HCT116 (cell line): ENCODE measurements around the gene MMD. TPM values are rescaled to one million over a fixed set of nuclear protein-coding genes. Genes with fewer than 3 reads are reported as not detected.

Experiments used
- ATAC-seq: fragments of 200-7000 bp; cut with Tn5 transposase; 2 replicates; pipeline ENCODE4 v1.9.1; 2020; ENCODE audit warnings: mild to moderate bottlenecking, moderate library complexity
- BruUV-seq: library from RNA; stranded (reverse); fragments of 400-500 nt; replicated peaks from 2 replicates; lab custom pipeline; 2021; lab: Mats Ljungman, UMichigan
- CTCF ChIA-PET: fragments of 300-600 bp; sonication (Branson Sonifier 250); formaldehyde crosslinking; loops from one replicate; lab custom pipeline; 2021; ENCODE audit warnings: antibody characterized with exemption; lab: Charles Lee
- POLR2A ChIA-PET: fragments of 300-600, 350-600 bp; sonication (Branson Sonifier 250); formaldehyde crosslinking; loops from one replicate; lab custom pipeline; 2021; ENCODE audit warnings: antibody characterized with exemption; lab: Charles Lee
- RAD21 ChIA-PET, 2 experiments: fragments of 300-600 bp; sonication (Branson Sonifier 250); formaldehyde crosslinking; loops; one replicate each; lab custom pipeline; 2023; ENCODE audit warnings: low total read pairs in 2 of 2; ENCODE audit not compliant: uncharacterized antibody in 2 of 2, unreplicated experiment in 2 of 2, low non-redundant PET in 1 of 2; lab: Charles Lee
- DNase-seq: peaks from one replicate; pipeline ENCODE4 v3.0.0-alpha.2; 2010; ENCODE audit warnings: low read depth, low spot score
- H2AFZ ChIP-seq: fragments of 200-600 bp; shearing (Covaris generic), sonication (generic); 2 replicates; pipeline ENCODE4 v1.6.1; 2017; ENCODE audit warnings: low read depth, mixed run types, mixed read lengths, antibody characterized with exemption, low read length; ENCODE audit not compliant: poor library complexity, severe bottlenecking
- H3K27ac ChIP-seq: 2 replicates; pipeline ENCODE4 v1.5.1; 2012; ENCODE audit warnings: low read depth, low read length
- H3K27me3 ChIP-seq: fragments of 200-600 bp; sonication (generic); 2 replicates; pipeline ENCODE4 v1.6.1; 2016; ENCODE audit warnings: mixed run types, low read length, mixed read lengths; ENCODE audit not compliant: insufficient read depth
- H3K36me3 ChIP-seq, 2 experiments: fragments of 200-500 bp in 1 of 2; fragments of 200-600 bp in 1 of 2; sonication (Bioruptor generic) in 1 of 2; sonication (generic) in 1 of 2; 2 replicates each; pipeline versions ENCODE4 v1.5.1 to v1.6.1; 2014 to 2016; ENCODE audit warnings: low read length in 2 of 2, inconsistent platforms in 1 of 2, mixed read lengths in 1 of 2, mixed run types in 1 of 2; ENCODE audit not compliant: insufficient read depth in 2 of 2, control insufficient read depth in 1 of 2
- H3K4me1 ChIP-seq, 2 experiments: fragments of 200-600 bp in 1 of 2; sonication (generic) in 1 of 2; 2 replicates each; pipeline versions ENCODE4 v1.5.1 to v1.6.1; 2012 to 2017; ENCODE audit warnings: low read length in 2 of 2, inconsistent platforms in 1 of 2, mild to moderate bottlenecking in 1 of 2, mixed read lengths in 1 of 2, mixed run types in 1 of 2, moderate library complexity in 1 of 2; ENCODE audit not compliant: insufficient read depth in 2 of 2, control insufficient read depth in 1 of 2
- H3K4me2 ChIP-seq: fragments of 200-600 bp; sonication (generic); 2 replicates; pipeline ENCODE4 v1.6.1; 2017; ENCODE audit warnings: mixed run types, low read length, mixed read lengths
- H3K4me3 ChIP-seq, 2 experiments: fragments of 200-600 bp in 1 of 2; sonication (generic) in 1 of 2; replicated peaks in 1 of 2; 2 replicates each; pipeline ENCODE4 v1.5.1; 2011 to 2016; ENCODE audit warnings: low read length in 2 of 2, control low read depth in 1 of 2, low read depth in 1 of 2, mild to moderate bottlenecking in 1 of 2, mixed read lengths in 1 of 2, mixed run types in 1 of 2
- H3K79me2 ChIP-seq: fragments of 200-600 bp; sonication (generic); 2 replicates; pipeline ENCODE4 v1.6.1; 2017; ENCODE audit warnings: mild to moderate bottlenecking, mixed run types, low read length, moderate library complexity, mixed read lengths; ENCODE audit not compliant: insufficient read depth
- H3K9ac ChIP-seq: fragments of 200-600 bp; sonication (generic); 2 replicates; pipeline ENCODE4 v1.6.1; 2016; ENCODE audit warnings: low read length, mixed read lengths
- H3K9me2 ChIP-seq: fragments of 200-600 bp; sonication (generic), shearing (Covaris generic); 2 replicates; pipeline ENCODE4 v1.6.1; 2017; ENCODE audit warnings: mixed run types, mild to moderate bottlenecking, moderate library complexity; ENCODE audit not compliant: insufficient read depth
- H3K9me3 ChIP-seq, 2 experiments: fragments of 200-500 bp in 1 of 2; fragments of 200-600 bp in 1 of 2; sonication (Bioruptor generic) in 1 of 2; sonication (generic) in 1 of 2; 2 replicates each; pipeline ENCODE4 v1.6.1; 2014 to 2017; ENCODE audit warnings: low read length in 2 of 2, mixed read lengths in 2 of 2, inconsistent platforms in 1 of 2, low read depth in 1 of 2, mild to moderate bottlenecking in 1 of 2, mixed run types in 1 of 2, moderate library complexity in 1 of 2; ENCODE audit not compliant: control insufficient read depth in 1 of 2, insufficient read depth in 1 of 2
- H4K20me1 ChIP-seq: fragments of 200-600 bp; sonication (generic), shearing (Covaris generic); 2 replicates; pipeline ENCODE4 v1.6.1; 2017; ENCODE audit warnings: mixed run types, mild to moderate bottlenecking, moderate library complexity; ENCODE audit not compliant: insufficient read depth
- EGR1 ChIP-seq: IDR thresholded peaks from 2 replicates; pipeline ENCODE4 v1.6.1; 2012; ENCODE audit warnings: low read depth
- ELF1 ChIP-seq: IDR thresholded peaks from 2 replicates; pipeline ENCODE4 v1.6.1; 2012; ENCODE audit warnings: low read depth, borderline replicate concordance
- EZH2 ChIP-seq: fragments of 200-600 bp; sonication (generic); IDR thresholded peaks from 2 replicates; pipeline ENCODE4 v1.6.1; 2017; ENCODE audit warnings: antibody characterized with exemption, mixed run types
- FOSL1 ChIP-seq: IDR thresholded peaks from 2 replicates; pipeline ENCODE4 v1.6.1; 2012; ENCODE audit warnings: low read depth
- JUND ChIP-seq: IDR thresholded peaks from 2 replicates; pipeline ENCODE4 v1.6.1; 2012
- POLR2A ChIP-seq: IDR thresholded peaks from 2 replicates; pipeline ENCODE4 v1.7.0; 2011; ENCODE audit warnings: borderline replicate concordance; ENCODE audit not compliant: insufficient read depth, insufficient read length; ENCODE audit errors: extremely low read depth
- POLR2AphosphoS5 ChIP-seq: IDR thresholded peaks from 2 replicates; pipeline ENCODE4 v1.6.1; 2011; ENCODE audit warnings: mild to moderate bottlenecking, low read depth, low read length, moderate library complexity
- RAD21 ChIP-seq: IDR thresholded peaks from 2 replicates; pipeline ENCODE4 v1.6.1; 2012; ENCODE audit warnings: low read depth, mild to moderate bottlenecking
- SIN3A ChIP-seq: IDR thresholded peaks from 2 replicates; pipeline ENCODE4 v1.6.1; 2012; ENCODE audit warnings: low read depth
- SP1 ChIP-seq: IDR thresholded peaks from 2 replicates; pipeline ENCODE4 v1.6.1; 2012; ENCODE audit warnings: low read depth
- YY1 ChIP-seq: IDR thresholded peaks from 2 replicates; pipeline ENCODE4 v1.6.1; 2011; ENCODE audit warnings: low read length, low read depth, moderate library complexity, mild to moderate bottlenecking; ENCODE audit not compliant: insufficient replicate concordance; ENCODE audit errors: extremely low read depth
- ZNF274 ChIP-seq: fragments of 200-500 bp; sonication (Bioruptor generic); IDR thresholded peaks from 2 replicates; pipeline ENCODE4 v1.6.1; 2014; ENCODE audit warnings: mild to moderate bottlenecking, low read depth, low read length, inconsistent platforms
- intact Hi-C: fragments of 100-400 bp; cut with micrococcal nuclease; formaldehyde crosslinking; loops from 2 replicates; pipeline ENCODE4 v1.10.0; 2022
- total RNA-seq: library from RNA; stranded (reverse); gene quantifications from one replicate; pipeline ENCODE4 v1.2.1, GENCODE V29; 2021; ENCODE audit not compliant: unreplicated experiment
- TF ChIP-seq, protein P1 (sequence below): IDR thresholded peaks from 2 replicates; pipeline ENCODE4 v1.6.1; 2012
- TF ChIP-seq, protein P2 (sequence below), 3 experiments: fragments of 200-600 bp in 1 of 3; sonication (generic) in 1 of 3; IDR thresholded peaks in 2 of 3; conservative IDR thresholded peaks in 1 of 3; 2 replicates each; pipeline ENCODE4 v1.5.1; 2012 to 2017; ENCODE audit warnings: low read depth in 2 of 3, low read length in 2 of 3, antibody characterized with exemption in 1 of 3, borderline replicate concordance in 1 of 3, control low read depth in 1 of 3, mild to moderate bottlenecking in 1 of 3, mixed read lengths in 1 of 3, mixed run types in 1 of 3, moderate library complexity in 1 of 3; ENCODE audit not compliant: insufficient read depth in 1 of 3
- TF ChIP-seq, protein P3 (sequence below): IDR thresholded peaks from 2 replicates; pipeline ENCODE4 v1.6.1; 2011; ENCODE audit warnings: mild to moderate bottlenecking, low read length, moderate library complexity; ENCODE audit not compliant: insufficient replicate concordance; ENCODE audit errors: extremely low read depth
- TF ChIP-seq, protein P4 (sequence below): IDR thresholded peaks from 2 replicates; pipeline ENCODE4 v1.6.1; 2012

The MMD gene
- total RNA-seq, 1 experiment from 2014 or later = 21.3 TPM

DNA sequence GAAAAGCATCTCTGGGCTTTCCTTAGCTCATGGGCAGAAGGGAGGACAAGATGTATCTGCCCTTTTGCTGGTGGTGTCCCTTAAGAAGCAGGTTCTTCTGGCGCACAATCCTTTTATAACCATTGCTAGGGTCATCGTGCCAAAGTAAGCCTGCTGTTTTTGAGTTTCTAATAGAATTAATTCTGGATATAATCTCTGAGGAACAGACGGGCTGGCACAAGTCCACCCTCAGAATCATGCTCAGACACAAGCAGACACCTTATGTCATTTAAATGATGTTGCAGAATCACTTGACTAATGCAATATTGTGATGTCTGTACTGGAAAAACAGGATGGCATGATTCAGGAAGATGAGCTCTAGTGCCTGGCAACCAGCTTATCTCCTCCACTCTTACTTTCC, 18.8 kb upstream of the MMD start:
- Histone ChIP-seq H3K4me3 (no peak overlapping the region), H3K9me3 (no peaks in the 10 kb centered on the region), H3K36me3 (no peaks in the 10 kb centered on the region), H3K79me2 (no peaks in the 10 kb centered on the region), H4K20me1 (no peaks in the 10 kb centered on the region), H3K4me1 (peaks cover 4 to 8% of the 10 kb centered on the region in 2 experiments; a peak in 3 of 4 replicates), H3K9ac (no peak overlapping the region), H3K4me2 (no peak overlapping the region), H3K27ac (no peak overlapping the region), H3K9me2 (no peaks in the 10 kb centered on the region), H2AFZ (no peak overlapping the region), H3K27me3 (peaks cover 12% of the 10 kb centered on the region; the same call in 1 of the 2 replicates)
- intact Hi-C loops = no loop called here
- ChIA-PET RAD21 (no interaction called here), CTCF (no interaction called here), POLR2A (no interaction called here)
- TF ChIP-seq SIN3A (no peak), FOSL1 (no peak), ZNF274 (no peak), ELF1 (no peak), POLR2A (no peak), YY1 (no peak), EZH2 (no peak), POLR2AphosphoS5 (no peak), EGR1 (no peak)
- TF ChIP-seq, protein P1, sequence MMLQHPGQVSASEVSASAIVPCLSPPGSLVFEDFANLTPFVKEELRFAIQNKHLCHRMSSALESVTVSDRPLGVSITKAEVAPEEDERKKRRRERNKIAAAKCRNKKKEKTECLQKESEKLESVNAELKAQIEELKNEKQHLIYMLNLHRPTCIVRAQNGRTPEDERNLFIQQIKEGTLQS = no peak
- no peak for ATAC-seq
- DNase-seq = no peak
- BruUV-seq = no TSS peak

DNA sequence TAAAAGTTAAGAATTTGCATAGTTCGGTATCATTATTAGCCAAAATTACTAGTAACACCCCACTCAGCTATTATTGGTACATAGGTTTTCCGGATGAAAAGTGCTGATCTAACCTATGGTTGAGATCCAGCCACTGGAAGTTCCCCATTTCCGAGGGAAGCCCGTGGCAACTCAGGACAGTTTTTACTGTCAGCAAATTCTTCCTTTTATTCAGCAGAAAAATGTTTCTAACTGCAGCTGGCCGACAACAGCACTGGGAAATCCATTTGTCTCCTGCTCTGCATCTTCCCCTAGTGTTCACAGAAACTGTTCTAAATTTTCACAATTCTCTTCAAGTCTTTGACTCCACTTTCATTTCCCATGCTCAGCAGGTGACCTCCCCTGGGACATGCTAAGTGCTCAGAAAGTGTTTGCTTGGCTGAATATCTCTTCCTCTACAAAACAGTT, 15.5 kb upstream of the MMD start:
- ChIA-PET RAD21 (no interaction called here), POLR2A (no interaction called here), CTCF (no interaction called here)
- Histone ChIP-seq H3K9me2 (no peaks in the 10 kb centered on the region), H3K4me1 (peaks cover 20 to 28% of the 10 kb centered on the region in 2 experiments), H3K27ac (no peak overlapping the region), H3K27me3 (peaks cover 12% of the 10 kb centered on the region; the same call in 1 of the 2 replicates), H3K9ac (no peak overlapping the region), H3K79me2 (no peaks in the 10 kb centered on the region), H3K36me3 (no peaks in the 10 kb centered on the region), H3K4me3 (no peak overlapping the region), H3K4me2 (no peak overlapping the region), H3K9me3 (no peaks in the 10 kb centered on the region), H2AFZ (no peak overlapping the region), H4K20me1 (no peaks in the 10 kb centered on the region)
- TF ChIP-seq SIN3A (no peak), JUND (no peak), ZNF274 (no peak), SP1 (no peak), RAD21 (no peak), EZH2 (no peak), POLR2AphosphoS5 (no peak)
- TF ChIP-seq, protein P2, sequence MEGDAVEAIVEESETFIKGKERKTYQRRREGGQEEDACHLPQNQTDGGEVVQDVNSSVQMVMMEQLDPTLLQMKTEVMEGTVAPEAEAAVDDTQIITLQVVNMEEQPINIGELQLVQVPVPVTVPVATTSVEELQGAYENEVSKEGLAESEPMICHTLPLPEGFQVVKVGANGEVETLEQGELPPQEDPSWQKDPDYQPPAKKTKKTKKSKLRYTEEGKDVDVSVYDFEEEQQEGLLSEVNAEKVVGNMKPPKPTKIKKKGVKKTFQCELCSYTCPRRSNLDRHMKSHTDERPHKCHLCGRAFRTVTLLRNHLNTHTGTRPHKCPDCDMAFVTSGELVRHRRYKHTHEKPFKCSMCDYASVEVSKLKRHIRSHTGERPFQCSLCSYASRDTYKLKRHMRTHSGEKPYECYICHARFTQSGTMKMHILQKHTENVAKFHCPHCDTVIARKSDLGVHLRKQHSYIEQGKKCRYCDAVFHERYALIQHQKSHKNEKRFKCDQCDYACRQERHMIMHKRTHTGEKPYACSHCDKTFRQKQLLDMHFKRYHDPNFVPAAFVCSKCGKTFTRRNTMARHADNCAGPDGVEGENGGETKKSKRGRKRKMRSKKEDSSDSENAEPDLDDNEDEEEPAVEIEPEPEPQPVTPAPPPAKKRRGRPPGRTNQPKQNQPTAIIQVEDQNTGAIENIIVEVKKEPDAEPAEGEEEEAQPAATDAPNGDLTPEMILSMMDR (IDR thresholded peaks at IDR 0.05 in 2 of 3, conservative IDR thresholded peaks at IDR 0.05 in 1 of 3; ENCODE audit: borderline replicate concordance in 1 of 3, insufficient read depth in 1 of 3, low read depth in 2 of 3, low read length in 2 of 3) = no peak
- TF ChIP-seq, protein P3, sequence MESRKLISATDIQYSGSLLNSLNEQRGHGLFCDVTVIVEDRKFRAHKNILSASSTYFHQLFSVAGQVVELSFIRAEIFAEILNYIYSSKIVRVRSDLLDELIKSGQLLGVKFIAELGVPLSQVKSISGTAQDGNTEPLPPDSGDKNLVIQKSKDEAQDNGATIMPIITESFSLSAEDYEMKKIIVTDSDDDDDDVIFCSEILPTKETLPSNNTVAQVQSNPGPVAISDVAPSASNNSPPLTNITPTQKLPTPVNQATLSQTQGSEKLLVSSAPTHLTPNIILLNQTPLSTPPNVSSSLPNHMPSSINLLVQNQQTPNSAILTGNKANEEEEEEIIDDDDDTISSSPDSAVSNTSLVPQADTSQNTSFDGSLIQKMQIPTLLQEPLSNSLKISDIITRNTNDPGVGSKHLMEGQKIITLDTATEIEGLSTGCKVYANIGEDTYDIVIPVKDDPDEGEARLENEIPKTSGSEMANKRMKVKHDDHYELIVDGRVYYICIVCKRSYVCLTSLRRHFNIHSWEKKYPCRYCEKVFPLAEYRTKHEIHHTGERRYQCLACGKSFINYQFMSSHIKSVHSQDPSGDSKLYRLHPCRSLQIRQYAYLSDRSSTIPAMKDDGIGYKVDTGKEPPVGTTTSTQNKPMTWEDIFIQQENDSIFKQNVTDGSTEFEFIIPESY = no peak
- TF ChIP-seq, protein P1 = no peak
- TF ChIP-seq, protein P4, sequence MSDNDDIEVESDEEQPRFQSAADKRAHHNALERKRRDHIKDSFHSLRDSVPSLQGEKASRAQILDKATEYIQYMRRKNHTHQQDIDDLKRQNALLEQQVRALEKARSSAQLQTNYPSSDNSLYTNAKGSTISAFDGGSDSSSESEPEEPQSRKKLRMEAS = no peak
- no TSS peak for BruUV-seq
- no peak for DNase-seq
- no peak for ATAC-seq
- intact Hi-C loops = no loop called here
